Fibroblast of lung (primary cell): ENCODE measurements around the gene NUDT3. TPM values are rescaled to one million over a fixed set of nuclear protein-coding genes. Genes with fewer than 3 reads are reported as not detected.

Experiments used
- DNase-seq, 2 donors: peaks; one replicate each; pipeline versions ENCODE4 v3.0.0 to v3.0.0-alpha.2; 2010; ENCODE audit warnings: low read depth in 2 of 2
- H2AFZ ChIP-seq: 2 replicates; pipeline ENCODE4 v1.5.1; 2012; ENCODE audit warnings: low read length, control low read depth, inconsistent platforms
- H3K27ac ChIP-seq: 2 replicates; pipeline ENCODE4 v1.5.1; 2011; ENCODE audit warnings: low read length, control low read depth; ENCODE audit not compliant: insufficient read depth
- H3K27me3 ChIP-seq: 2 replicates; pipeline ENCODE4 v1.5.1; 2011; ENCODE audit warnings: mild to moderate bottlenecking, low read length; ENCODE audit not compliant: control insufficient read depth, insufficient read depth
- H3K36me3 ChIP-seq: 2 replicates; pipeline ENCODE4 v1.5.1; 2011; ENCODE audit warnings: low read length; ENCODE audit not compliant: control insufficient read depth, insufficient read depth
- H3K4me1 ChIP-seq: 2 replicates; pipeline ENCODE4 v1.5.1; 2011; ENCODE audit warnings: low read length; ENCODE audit not compliant: control insufficient read depth, insufficient read depth; ENCODE audit errors: extremely low read depth
- H3K4me2 ChIP-seq: 2 replicates; pipeline ENCODE4 v1.5.1; 2011; ENCODE audit warnings: low read length, control low read depth; ENCODE audit not compliant: insufficient read depth; ENCODE audit errors: extremely low read depth
- H3K4me3 ChIP-seq, 4 experiments: fragments of 200-600 bp in 1 of 4; sonication (generic) in 1 of 4; replicated peaks in 1 of 4; 2 replicates each; pipeline ENCODE4 v1.5.1; 2011 to 2016; ENCODE audit warnings: low read length in 4 of 4, low read depth in 3 of 4, mild to moderate bottlenecking in 3 of 4, control low read depth in 2 of 4, inconsistent platforms in 1 of 4, mixed read lengths in 1 of 4; ENCODE audit not compliant: insufficient read depth in 1 of 4; ENCODE audit errors: control extremely low read depth in 1 of 4
- H3K79me2 ChIP-seq: 2 replicates; pipeline ENCODE4 v1.5.1; 2012; ENCODE audit warnings: mild to moderate bottlenecking, low read length, inconsistent platforms; ENCODE audit not compliant: control insufficient read depth, insufficient read depth
- H3K9ac ChIP-seq: 2 replicates; pipeline ENCODE4 v1.5.1; 2011; ENCODE audit warnings: mild to moderate bottlenecking, low read length, control low read depth; ENCODE audit not compliant: insufficient read depth
- H3K9me3 ChIP-seq: 2 replicates; pipeline ENCODE4 v1.5.1; 2012; ENCODE audit warnings: low read depth, low read length; ENCODE audit not compliant: control insufficient read depth, insufficient read depth
- H4K20me1 ChIP-seq: 2 replicates; pipeline ENCODE4 v1.5.1; 2011; ENCODE audit warnings: low read length; ENCODE audit not compliant: control insufficient read depth, insufficient read depth; ENCODE audit errors: extremely low read depth
- EZH2 ChIP-seq: IDR thresholded peaks from 2 replicates; pipeline ENCODE4 v1.5.1; 2012; ENCODE audit warnings: low read length, control low read depth, mild to moderate bottlenecking; ENCODE audit errors: missing control alignments
- polyA plus RNA-seq, 2 donors: library from polyadenylated mRNA; depleted of rRNA in 1 of 2; stranded (reverse) in 1 of 2; unstranded in 1 of 2; fragments of >200 nt; gene quantifications; 2 replicates each; pipeline ENCODE4 v1.2.1, GENCODE V29; 2011 to 2012; ENCODE audit warnings: missing spikeins in 1 of 2
- total RNA-seq: library from RNA; depleted of rRNA; stranded (reverse); fragments of >200 nt; gene quantifications from 2 replicates; pipeline ENCODE4 v1.2.1, GENCODE V29; 2014
- TF ChIP-seq, protein P1 (sequence below), 2 donors: IDR thresholded peaks in 1 of 2; conservative IDR thresholded peaks in 1 of 2; 1 replicate in 1 of 2; 2 replicates in 1 of 2; pipeline ENCODE4 v1.5.1; 2011 to 2012; ENCODE audit warnings: low read length in 2 of 2, control low read depth in 1 of 2, inconsistent platforms in 1 of 2, low read depth in 1 of 2, mild to moderate bottlenecking in 1 of 2

The NUDT3 gene
- total and polyA plus RNA-seq, 2 donors (not counting 1 experiment from before 2014, with no cell fraction given), result 16.0 to 27.4 TPM

DNA sequence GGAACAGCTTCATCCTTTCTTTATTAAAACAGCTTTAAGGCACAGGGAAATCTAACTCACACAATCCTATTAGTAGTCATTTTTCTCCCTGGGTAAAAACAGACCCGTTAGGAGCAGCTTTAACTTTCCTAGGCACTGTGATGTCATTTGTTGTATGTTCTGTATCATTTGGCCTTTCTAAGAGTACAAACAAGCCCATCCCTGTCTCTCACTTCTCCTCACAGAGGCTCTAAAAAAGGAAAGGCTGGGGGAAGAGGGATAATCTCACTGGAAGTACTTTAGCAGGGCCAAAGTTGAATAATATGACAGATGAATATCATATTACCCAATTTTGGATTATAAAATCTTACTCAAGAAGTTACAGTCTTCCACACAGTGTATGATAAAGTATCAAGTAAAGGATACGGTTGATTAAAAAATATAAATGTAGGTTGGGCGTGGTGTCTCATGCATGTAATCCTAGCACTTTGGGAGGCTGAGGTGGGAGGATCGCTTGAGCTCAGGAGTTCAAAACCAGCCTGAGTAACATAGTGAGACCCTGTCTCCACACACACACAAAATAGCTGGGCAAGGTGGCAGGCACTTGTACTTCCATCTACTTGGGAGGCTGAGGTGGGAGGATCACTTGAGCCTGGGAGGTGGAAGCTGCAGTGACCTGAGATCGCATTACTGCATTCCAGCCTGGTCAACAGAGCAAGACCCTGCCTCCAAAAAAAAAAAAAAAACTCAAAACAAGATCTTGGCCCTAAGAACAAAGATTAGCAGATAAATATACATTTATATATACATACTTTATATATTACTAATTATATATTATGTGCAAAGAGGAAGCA, 7.9 kb downstream of the NUDT3 start:
- peak overlapping the region; percentile 51 for H3K27ac ChIP-seq
- no peak overlapping the region for H2AFZ ChIP-seq
- peak in 1 of 2 donors; percentile 38 for DNase-seq
- no peaks in the 10 kb centered on the region for H3K36me3 ChIP-seq
- no peaks in the 10 kb centered on the region for H4K20me1 ChIP-seq
- no peaks in the 10 kb centered on the region for H3K9me3 ChIP-seq
- H3K4me1 ChIP-seq, result peaks cover 8% of the 10 kb centered on the region
- no peak overlapping the region for H3K4me3 ChIP-seq
- TF ChIP-seq, protein P1, sequence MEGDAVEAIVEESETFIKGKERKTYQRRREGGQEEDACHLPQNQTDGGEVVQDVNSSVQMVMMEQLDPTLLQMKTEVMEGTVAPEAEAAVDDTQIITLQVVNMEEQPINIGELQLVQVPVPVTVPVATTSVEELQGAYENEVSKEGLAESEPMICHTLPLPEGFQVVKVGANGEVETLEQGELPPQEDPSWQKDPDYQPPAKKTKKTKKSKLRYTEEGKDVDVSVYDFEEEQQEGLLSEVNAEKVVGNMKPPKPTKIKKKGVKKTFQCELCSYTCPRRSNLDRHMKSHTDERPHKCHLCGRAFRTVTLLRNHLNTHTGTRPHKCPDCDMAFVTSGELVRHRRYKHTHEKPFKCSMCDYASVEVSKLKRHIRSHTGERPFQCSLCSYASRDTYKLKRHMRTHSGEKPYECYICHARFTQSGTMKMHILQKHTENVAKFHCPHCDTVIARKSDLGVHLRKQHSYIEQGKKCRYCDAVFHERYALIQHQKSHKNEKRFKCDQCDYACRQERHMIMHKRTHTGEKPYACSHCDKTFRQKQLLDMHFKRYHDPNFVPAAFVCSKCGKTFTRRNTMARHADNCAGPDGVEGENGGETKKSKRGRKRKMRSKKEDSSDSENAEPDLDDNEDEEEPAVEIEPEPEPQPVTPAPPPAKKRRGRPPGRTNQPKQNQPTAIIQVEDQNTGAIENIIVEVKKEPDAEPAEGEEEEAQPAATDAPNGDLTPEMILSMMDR (conservative IDR thresholded peaks at IDR 0.05 in 1 of 2, IDR thresholded peaks at IDR 0.05 in 1 of 2; ENCODE audit: low read depth in 1 of 2, low read length in 2 of 2), result no peak
- TF ChIP-seq EZH2, result no peak
- H3K9ac ChIP-seq, result no peak overlapping the region
- H3K79me2 ChIP-seq, result peaks cover 70% of the 10 kb centered on the region
- H3K27me3 ChIP-seq, result no peaks in the 10 kb centered on the region
- no peak overlapping the region for H3K4me2 ChIP-seq

- no peaks in the 10 kb centered on the region for H3K36me3 ChIP-seq
- no peak overlapping the region for H3K9ac ChIP-seq
- H3K4me3 ChIP-seq, result no peak overlapping the region
- H3K4me1 ChIP-seq, result peaks cover 8% of the 10 kb centered on the region
- no peaks in the 10 kb centered on the region for H4K20me1 ChIP-seq
- H3K79me2 ChIP-seq, result peaks cover 66% of the 10 kb centered on the region
- no peaks in the 10 kb centered on the region for H3K9me3 ChIP-seq
- DNase-seq, result peak in 1 of 2 donors; percentile 11
- peak overlapping the region; percentile 51 for H3K27ac ChIP-seq
- H3K27me3 ChIP-seq, result no peaks in the 10 kb centered on the region
- H2AFZ ChIP-seq, result no peak overlapping the region
- TF ChIP-seq, protein P1 (conservative IDR thresholded peaks at IDR 0.05 in 1 of 2, IDR thresholded peaks at IDR 0.05 in 1 of 2; ENCODE audit: low read depth in 1 of 2, low read length in 2 of 2), result no peak
- no peak for TF ChIP-seq EZH2
- H3K4me2 ChIP-seq, result peak overlapping the region; percentile 16
Measured at GRCh38 chr6:34383656-34384320, 8.7 kb downstream of the NUDT3 start.

DNA sequence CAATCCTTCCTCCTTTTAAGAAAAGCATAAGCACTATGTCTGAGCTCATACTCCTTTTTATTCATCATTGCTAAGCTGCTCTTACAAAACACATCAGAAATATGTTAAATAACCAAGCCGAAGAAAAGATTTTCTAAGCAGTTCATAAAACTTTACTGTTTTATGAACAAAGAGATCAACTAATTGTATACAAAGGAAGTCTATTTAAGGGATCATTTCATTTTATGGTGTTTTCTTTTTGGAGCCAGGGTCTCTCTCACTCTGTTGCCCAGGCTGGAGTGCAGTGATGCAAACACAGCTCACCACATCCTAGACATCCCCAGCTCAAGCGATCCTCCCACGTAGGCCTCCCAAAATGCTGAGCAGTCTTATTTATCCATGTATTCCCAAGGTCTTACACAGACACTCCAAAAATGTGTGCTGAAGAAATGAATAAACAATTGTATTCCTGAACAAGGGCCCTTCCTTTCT, 9.3 kb downstream of the NUDT3 start:
- Histone ChIP-seq H3K4me1 (peaks cover 10% of the 10 kb centered on the region), H3K9me3 (no peaks in the 10 kb centered on the region), H3K36me3 (no peaks in the 10 kb centered on the region), H3K27ac (peak overlapping the region; percentile 22), H3K79me2 (peaks cover 66% of the 10 kb centered on the region), H3K4me2 (peak overlapping the region; percentile 16), H4K20me1 (no peaks in the 10 kb centered on the region), H2AFZ (no peak overlapping the region), H3K4me3 (no peak overlapping the region), H3K9ac (no peak overlapping the region), H3K27me3 (no peaks in the 10 kb centered on the region)
- DNase-seq, result peak; percentile 56 to 76
- no peak for TF ChIP-seq EZH2
- TF ChIP-seq, protein P1 (conservative IDR thresholded peaks at IDR 0.05 in 1 of 2, IDR thresholded peaks at IDR 0.05 in 1 of 2; ENCODE audit: low read depth in 1 of 2, low read length in 2 of 2), result no peak
